Raji (cell line): Measurements from ENCODE around the gene KRTAP4-9.
"Not testable (repeated sequence)": the region's sequence is repeated elsewhere in the genome, so short reads cannot be mapped to it uniquely, and the experiment has no call there.

Experiments used
- POLR2A ChIP-seq: IDR thresholded peaks from 2 replicates; pipeline ENCODE4 v1.6.1; 2011; ENCODE audit warnings: low read depth, low read length, control low read depth; ENCODE audit not compliant: insufficient read depth

The KRTAP4-9 gene

GRCh38 chr17:41105347-41105746 is at the start of gene KRTAP4-9:
KRTAP4-9 (plus strand) TSS chr17:41105389; CDS start chr17:41105389, 0 bp downstream.
- not testable (repeated sequence) for TF ChIP-seq POLR2A

GRCh38 chr17:41057547-41057946 is 47.6 kb upstream of the KRTAP4-9 start:
- TF ChIP-seq POLR2A = no peak

- no peak for TF ChIP-seq POLR2A
Observed at GRCh38 chr17:41058741-41059140, 46.4 kb upstream of the KRTAP4-9 start.

DNA sequence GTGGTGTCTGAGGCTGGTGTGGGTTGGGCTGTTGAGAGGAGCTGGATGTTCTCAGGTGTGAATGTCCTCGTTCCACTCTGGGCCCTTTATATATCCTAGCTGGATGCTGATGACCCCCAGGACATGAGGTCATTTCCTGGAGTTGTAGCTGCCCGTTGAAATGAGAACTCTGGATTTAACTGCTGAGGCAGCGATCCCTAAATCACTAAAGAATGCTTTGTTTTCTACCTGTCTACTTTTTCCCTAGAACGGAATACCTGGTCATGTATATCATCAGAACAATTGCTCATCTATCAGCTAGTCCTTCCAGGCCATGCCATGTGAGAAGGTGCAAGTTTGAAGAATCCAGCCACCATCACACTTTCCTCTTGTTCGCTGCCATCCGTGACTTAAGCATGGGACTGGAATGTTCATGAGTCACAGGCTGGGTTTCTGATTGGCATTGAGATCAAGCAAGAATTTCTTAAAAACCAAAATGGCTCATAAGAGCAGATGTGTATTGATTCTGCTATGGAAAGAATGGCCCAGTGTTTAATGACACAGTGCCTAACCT is 45.1 kb upstream of the KRTAP4-9 start, which contains the start of gene KRTAP2-3:
TSS of gene KRTAP2-3 (minus strand) at position 63 of the 553 bp plus-strand sequence. CDS start 64 bp downstream, outside the sequence.
- no peak for TF ChIP-seq POLR2A

DNA sequence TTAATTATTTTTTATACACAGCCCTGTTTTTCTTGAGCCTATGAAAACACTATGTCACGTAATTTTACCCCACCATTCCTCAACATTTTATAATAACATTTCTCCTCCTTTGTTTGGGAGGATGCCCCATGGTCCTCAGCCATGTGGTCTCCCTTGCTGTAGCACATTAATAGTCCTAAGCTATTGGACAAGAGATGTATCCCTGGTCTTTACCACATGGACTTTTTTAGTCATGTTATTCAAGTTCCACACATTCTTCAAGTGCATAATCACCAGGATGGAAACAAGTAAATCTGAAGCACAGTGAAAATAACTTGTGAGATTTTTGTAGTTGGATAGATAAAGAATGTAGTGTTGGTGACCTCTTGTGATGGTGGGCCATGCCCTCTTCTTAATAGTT is 43.2 kb upstream of the KRTAP4-9 start:
- no peak for TF ChIP-seq POLR2A

- TF ChIP-seq POLR2A = no peak
Observed at GRCh38 chr17:41063449-41063848, 41.7 kb upstream of the KRTAP4-9 start.

GRCh38 chr17:41064301-41064700 is 40.9 kb upstream of the KRTAP4-9 start:
- TF ChIP-seq POLR2A = no peak

- TF ChIP-seq POLR2A = no peak
Observed at GRCh38 chr17:41065829-41066624, 39.2 kb upstream of the KRTAP4-9 start, which contains the start of gene KRTAP2-4. KRTAP2-4 (minus strand) TSS chr17:41065879; CDS start chr17:41065845, 34 bp downstream.

DNA sequence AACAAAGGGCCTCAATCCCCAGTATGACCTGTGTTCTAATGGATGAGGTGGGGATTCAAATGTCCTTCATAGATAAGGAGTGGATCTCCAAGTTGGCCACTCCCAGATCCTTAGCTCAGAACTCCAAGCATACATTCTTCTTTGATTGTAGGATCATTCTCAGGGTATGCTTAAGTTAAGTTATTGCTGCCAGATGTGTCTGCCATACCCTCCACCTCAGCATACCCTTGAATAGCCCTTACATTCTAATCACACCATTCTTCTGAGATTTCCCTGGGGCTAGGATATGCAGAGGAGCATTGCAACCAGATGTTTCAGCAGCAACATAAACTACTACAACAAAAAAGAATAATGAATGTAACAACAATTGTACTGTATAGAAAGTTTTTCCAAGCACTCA is 37.9 kb upstream of the KRTAP4-9 start:
- TF ChIP-seq POLR2A = no peak

DNA sequence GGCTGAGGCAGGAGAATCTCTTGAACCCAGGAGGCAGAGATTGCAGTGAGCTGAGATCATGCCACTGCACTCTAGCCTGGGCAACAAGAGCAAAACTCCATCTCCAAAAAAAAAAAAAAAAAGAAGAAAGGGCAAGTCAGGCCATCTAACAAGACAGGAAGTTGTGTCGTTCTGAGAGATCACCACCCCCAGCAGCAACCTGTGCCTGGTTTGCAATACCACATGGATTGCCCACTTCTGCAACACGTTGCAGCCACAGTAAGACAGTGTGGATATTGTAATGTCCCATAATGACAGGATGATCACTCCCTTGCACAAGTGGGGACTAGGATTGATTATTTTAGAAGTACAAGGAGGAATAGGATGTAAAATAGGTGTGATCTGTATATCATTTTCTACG is 36.2 kb upstream of the KRTAP4-9 start:
- no peak for TF ChIP-seq POLR2A

DNA sequence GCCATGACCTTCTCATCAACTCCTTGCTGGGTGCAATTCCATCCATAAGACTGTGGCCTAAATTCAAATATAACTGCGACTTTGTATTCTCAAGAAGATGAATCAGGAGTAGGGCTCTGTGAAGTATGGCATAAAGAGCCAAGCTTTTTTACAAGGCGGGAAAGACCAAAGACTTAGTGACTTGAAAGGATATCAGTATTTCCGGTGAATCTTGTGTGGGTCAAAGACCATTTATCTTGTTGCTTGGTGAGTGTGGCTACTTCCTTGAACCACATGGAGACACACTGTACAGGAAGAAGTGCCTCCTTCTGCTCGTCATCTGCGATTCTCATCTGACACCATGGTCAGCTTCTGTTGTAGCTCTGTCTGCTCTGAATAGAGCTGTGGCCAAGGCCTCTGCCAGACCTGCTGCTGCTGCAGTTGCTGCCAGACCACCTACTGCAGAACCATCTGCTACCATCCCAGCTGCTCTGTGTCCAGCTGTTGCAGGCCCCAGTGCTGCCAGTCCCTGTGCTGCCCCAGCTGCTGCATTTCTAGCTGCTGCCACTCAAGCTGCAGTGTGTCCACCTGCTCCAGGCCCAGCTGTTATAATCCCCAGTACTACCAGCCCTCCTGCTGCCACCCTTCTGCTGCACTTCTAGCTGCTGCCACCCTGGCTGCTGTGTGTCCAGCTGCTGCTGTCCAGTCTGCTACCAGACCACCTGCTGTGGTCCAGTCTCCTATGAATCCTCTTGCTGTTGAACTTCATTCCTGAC is 33.4 kb upstream of the KRTAP4-9 start:
- no peak for TF ChIP-seq POLR2A

GRCh38 chr17:41073676-41074075 is 31.5 kb upstream of the KRTAP4-9 start:
- TF ChIP-seq POLR2A = no peak

GRCh38 chr17:41076788-41077187 is 28.4 kb upstream of the KRTAP4-9 start:
- no peak for TF ChIP-seq POLR2A

- TF ChIP-seq POLR2A = no peak
Observed at GRCh38 chr17:41082626-41083025, 22.6 kb upstream of the KRTAP4-9 start.

DNA sequence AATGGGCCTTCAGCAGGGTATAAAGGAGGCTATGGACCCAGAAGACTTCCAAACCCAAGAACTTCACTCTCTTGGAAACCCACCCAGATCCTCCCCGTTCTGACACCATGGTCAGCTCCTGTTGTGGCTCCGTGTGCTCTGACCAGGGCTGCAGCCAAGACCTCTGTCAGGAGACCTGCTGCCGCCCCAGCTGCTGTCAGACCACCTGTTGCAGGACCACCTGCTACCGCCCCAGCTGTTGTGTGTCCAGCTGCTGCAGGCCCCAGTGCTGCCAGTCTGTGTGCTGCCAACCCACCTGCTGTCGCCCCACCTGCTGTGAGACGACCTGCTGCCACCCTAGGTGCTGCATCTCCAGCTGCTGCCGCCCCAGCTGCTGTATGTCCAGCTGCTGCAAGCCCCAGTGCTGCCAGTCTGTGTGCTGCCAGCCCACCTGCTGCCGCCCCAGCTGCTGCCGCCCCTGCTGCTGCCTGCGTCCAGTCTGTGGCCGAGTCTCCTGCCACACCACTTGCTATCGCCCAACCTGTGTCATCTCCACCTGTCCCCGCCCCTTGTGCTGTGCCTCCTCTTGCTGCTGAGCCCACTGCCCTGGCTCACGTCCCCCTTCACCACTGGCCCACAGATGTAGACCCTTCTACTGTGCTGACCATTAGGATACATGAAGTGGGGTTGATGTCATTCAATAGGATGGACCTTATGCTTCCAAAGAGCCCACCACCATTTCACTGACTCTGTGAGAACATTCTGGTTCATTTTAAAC is 20.9 kb upstream of the KRTAP4-9 start, which contains the start of gene KRTAP4-7:
TSS of gene KRTAP4-7 (plus strand) at position 51 of the 757 bp plus-strand sequence. CDS start at position 108, 57 bp downstream.
- not testable (repeated sequence) for TF ChIP-seq POLR2A

- no peak for TF ChIP-seq POLR2A
Observed at GRCh38 chr17:41096055-41096454, 9.1 kb upstream of the KRTAP4-9 start.
